Measurements from ENCODE around the gene ONECUT3.
"Not testable (repeated sequence)": the region's sequence is repeated elsewhere in the genome, so short reads cannot be mapped to it uniquely, and the experiment has no call there.

ONECUT3 gene

DNA sequence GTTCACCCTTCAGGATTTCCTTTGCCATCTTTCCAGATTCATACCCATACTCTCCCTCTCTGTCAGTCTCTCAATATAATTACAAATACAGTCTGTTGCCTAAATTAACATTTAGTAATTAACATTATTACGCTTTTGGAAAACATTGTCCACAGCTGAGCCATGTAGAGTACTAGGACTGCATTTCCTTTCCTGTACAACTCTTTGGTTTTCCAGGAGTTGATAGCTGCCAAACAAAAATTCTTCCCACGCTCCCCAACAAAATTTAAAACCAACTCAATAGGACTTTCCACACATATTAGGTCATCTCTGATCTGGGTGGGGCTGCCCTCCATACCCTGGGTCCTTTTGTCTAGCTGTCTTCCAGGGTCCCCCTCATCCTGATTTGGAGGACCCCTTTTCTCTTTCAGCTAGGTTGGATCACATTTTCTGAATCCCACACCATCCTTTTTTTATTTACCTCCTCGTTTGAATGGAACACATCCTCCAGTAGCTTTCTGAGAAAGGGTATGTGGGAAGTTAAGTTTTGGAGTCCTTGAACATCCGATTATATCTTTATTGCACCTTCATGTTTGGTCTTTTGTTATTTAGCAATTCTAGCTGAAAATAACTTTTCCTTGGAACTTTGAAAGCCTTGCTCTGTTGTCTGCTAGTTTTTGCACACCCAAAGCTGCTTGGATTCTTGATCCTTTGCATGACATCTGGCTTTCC lies 17.7 kb downstream of the ONECUT3 start:
- no peak for DNase-seq

DNA sequence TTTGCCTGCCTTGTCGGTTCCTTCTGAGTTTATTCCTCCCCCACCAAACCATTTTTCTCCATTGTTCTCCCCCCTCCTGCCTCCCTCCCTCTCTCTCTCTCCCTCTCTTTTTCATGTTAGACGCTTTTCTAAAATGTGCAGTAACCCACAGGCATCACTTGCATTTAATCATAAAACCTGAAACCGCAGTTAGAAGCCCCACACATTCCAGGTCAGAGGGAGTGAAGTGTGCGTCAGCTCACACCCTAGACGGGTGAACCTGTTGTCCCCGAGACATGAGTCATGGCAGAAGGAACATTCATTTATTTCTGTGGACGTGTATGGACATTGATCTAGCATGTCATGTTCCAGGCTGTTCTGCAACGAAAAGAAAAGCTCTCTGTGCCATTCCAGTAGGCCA lies 19.9 kb downstream of the ONECUT3 start:
- no peak for DNase-seq

DNA sequence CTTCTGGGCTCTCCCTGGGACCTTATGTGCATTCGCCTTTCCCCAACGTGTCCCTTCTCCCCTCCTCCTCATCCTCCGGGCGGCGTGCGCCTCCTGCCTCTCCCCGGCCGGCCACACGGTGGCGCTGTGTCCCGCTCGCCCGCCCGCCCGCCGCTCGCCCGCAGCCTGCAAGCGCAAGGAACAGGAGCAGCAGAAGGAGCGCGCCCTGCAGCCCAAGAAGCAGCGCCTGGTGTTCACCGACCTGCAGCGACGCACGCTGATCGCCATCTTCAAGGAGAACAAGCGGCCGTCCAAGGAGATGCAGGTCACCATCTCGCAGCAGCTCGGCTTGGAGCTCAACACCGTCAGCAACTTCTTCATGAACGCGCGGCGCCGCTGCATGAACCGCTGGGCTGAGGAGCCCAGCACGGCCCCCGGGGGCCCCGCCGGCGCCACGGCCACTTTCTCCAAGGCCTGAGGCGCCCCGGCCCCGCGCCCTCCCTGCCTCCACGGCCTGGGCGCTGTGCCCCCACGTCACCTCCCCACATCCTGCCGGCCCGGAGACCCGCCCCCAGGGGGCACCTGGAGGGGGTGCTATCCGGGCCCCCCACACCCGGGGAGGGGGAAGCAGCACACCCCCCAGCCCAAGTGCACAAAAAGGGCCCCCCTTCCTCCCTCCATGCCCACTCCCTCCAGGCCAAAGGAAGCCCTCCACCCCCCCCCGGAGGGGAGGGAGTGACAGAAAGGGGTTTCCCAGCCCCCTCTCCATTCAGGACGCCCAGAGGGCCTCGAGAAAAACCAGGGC lies 21.9 kb downstream of the ONECUT3 start:
- no peak for DNase-seq

DNA sequence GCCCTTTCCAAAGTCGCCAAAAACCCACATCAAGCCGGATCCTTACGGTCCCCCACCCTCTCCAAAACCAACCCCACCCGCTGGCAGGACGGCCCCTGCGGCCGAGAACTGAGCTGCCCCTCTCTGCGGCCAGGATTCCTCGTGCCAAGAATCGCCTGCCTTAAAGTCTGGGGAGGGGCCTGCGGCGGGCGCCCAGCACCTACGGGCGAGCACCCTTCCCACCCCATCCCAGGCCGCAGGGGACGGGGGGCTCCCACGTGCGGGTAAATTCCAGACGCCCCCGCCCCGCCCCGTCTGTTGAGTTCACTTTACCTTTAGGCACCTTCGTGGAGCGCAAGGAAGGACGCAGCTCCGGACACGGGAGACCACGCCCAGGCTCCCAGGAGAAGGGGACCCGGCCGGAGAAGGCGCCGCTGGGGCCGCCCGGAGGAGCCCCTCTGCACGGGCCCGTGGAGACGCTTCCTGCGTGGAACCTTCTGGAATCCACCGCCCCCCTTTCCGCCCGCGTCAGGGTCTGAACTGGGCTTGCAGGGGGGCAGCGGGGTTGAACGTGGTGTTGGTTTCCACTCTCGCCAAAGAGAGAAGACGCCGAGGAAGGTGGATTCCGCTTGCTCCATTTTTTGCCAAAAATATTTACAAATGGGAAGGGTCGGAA lies 22.8 kb downstream of the ONECUT3 start:
- DNase-seq = no peak

DNA sequence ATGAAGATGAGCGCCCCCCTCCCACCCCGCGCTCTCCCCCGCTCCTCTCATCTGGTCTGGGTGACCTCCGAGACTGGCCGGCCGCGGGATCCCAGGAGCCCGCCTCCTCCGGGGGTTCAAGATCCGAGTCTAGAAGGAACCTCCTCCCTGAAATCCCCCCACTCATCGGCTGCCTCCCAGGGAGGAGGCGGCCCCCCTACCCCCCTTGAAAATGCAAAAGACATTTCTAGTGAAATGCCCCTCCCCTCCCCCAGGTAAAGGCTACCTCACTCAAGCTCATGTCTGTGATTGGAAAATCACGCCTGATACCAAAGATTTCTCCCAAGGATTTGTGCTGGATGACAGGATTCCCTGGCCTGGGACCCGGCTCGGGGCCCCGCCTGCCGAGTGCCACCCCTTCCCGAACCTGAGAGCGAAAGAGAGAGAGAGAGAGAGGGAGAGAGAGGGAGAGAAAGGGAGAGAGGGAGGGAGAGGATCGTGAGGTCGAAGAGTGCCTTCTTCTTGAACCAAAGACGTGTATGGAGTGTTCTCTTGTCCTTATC lies 23.4 kb downstream of the ONECUT3 start:
- no peak for DNase-seq

DNA sequence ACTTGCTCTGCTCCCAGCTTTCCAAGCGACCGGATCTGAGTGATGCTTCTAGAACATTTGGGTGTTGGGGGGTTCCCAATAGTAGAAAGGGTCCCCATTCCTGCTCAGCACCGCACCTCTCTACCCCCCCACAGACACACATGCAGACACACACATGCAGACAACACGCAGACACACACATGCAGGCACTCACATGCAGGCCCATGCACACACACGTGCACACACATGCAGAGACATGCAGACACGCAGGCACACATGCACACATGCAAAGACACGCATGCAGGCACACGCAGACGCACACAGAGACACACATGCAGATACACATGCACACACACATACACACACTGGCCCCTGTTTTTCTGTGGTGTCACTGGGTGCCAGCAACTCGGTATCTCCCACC lies 23.8 kb downstream of the ONECUT3 start:
- DNase-seq = no peak

DNA sequence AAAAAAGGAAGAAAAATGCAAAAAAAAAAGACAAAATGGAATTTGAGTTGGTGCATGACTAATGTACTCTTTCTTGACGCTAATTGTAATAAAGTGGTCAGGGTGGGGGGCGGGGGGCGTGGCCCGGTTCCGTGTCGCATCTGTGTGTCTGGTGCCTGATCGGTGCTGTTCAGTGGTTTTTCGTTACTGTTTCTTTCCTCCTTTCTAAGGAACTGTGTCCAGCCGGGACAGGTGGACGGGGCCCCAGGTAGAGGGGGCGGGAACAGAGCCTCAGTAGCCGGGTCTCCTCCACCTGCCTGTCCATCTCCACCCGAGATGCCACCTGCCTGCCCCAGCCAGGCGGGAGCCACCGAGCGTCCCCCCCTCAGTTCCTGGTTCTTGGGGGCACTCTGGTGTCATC lies 26.3 kb downstream of the ONECUT3 start:
- no peak for DNase-seq

DNA sequence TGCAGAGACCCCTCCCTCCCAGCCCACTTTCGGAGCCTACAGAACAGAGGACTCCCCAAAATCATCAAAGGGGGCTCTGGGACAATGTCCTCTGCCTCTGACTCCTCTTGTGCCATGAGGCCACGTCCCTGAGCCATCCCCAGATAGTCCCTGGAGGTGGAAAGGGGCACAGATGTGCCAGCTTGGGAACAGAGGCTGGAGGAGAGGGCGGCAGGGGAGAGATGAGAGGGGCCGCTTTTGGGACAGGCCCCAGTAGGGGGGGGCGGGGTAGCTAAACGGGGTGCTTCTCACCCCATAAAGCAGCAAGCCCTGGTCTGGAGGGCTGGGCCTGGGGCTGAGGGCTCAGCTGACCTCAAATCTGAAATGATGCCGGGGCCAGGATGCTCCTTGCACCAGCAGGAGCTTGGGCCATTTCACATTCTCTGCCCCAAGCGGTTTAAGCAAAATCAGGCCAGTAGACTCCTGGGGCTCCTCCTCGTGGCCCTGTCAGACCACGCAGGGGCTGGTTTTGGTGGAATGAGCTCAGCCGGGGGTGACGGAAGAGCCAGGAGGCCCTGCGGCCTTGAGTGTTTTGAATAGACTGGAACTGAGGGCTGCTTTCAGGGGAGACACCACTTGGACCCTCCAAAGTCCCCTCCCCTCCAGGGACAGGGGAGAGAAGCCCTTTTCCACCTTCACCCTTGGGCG lies 27.1 kb downstream of the ONECUT3 start:
- DNase-seq = no peak

DNA sequence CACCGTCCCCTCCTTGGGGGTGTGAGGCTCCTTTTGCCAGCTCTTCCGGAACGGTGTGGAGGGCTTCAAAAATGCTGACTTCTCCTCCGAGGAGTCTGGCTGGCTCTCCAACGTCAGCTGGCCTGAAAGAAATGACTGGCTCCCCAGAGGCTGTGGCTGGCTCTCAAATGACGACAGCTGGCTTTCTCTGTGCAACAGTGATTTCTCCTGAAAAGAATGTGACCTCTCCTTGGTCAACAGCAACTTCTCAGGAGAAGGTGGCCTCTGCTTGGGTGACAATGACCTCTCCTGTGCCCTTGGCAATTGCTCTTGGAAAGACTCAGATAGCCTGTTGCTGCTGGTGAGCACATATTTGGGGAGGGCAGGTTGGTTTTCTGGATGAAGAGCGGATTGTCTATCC lies 29.2 kb downstream of the ONECUT3 start:
- DNase-seq = no peak

DNA sequence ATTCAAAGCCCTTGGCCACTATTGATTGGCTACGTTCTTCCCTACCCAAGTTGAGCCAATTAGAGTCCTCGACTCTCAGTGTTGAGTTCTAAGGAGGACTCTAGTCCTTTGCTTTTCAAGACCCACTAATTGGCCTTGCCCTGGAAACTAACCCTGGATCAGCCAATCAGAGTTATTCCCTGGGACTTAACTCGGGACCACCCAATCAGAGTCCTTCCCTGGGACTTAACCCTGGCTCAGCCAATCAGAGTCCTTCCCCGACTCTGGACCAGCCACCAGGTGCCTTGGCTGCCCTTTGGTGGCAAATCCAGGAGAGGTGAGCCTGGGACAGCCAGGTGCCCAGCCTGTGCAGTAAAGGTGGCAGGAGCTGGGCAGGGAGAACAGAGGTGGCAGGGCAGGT lies 30.0 kb downstream of the ONECUT3 start:
- no peak for DNase-seq

DNA sequence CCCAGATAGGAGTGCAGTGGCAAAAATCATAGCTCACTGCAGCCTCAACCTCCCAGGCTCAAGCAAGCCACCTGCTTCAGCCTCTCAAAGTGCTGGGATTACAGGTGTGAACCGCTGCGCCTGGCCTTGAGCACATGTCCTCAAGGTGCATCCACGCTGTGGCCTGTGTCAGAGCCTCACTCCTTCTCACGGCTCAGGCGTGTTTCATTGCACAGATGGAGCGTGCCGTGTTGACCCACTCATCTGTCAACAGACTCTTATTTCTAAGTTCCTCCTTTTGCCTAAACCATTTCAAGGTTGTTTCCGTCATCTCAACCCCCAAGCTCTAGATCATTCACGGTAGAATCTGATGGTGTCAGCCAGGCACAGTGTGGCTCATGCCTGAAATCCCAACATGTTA lies 30.6 kb downstream of the ONECUT3 start:
- no peak for DNase-seq

DNA sequence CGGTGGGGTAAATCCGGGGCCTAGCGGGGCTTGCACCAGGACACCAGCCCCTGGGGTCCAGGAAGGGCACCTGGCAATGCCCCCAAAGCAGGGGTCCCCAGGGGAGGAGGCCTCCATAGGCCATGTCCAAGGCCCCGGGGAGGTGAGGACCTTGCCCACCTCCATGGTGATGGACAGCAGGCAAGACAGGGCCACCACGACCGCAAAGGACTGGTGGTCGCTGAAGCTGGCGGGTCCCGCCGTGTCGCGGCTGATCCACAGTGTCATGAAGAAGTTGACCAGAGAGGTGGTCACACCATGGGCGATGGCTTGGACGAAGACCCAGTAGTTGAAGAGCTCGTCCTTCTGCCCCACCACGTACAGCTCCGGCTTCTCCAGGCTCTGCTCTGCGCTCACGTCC lies 32.0 kb downstream of the ONECUT3 start:
- no peak for DNase-seq

DNA sequence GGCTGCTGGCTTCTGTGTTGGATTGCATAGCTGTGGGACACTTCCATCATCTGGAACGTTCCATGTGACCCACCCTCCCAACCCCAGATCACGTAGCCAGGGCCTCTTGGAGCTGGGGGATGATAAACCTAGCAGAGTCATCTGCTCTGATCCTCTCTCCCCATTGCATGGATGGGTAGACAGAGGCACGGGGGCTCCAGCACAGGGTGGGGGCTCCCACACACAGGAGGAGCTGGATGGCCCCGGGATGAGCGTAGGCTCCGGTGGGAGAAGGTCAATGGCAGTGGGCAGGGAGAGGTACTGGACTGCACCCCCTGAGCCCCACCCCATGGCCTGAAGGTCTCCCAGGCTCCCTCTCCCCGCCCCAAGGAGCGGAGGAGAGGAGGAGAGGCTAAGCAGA lies 33.4 kb downstream of the ONECUT3 start:
- no peak for DNase-seq

DNA sequence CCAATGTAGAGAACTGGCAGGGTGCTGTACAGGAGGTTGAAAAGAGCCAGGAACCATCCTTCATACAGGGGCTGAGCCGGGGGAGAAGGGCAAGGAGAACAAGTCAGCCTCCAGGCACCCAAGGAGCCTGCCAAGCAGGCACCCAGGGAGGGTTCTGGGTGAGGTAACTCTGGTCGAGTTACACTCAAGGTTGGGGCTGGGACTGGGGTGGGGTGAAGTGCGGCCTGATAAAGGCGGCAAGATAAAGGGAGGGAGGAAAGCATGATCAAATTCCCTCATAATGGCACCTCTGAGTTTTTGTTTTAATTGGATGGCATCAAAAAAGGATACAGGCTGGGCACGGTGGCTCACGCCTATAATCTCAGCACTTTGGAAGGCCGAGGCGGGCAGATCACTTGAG lies 33.8 kb downstream of the ONECUT3 start:
- DNase-seq = no peak

DNA sequence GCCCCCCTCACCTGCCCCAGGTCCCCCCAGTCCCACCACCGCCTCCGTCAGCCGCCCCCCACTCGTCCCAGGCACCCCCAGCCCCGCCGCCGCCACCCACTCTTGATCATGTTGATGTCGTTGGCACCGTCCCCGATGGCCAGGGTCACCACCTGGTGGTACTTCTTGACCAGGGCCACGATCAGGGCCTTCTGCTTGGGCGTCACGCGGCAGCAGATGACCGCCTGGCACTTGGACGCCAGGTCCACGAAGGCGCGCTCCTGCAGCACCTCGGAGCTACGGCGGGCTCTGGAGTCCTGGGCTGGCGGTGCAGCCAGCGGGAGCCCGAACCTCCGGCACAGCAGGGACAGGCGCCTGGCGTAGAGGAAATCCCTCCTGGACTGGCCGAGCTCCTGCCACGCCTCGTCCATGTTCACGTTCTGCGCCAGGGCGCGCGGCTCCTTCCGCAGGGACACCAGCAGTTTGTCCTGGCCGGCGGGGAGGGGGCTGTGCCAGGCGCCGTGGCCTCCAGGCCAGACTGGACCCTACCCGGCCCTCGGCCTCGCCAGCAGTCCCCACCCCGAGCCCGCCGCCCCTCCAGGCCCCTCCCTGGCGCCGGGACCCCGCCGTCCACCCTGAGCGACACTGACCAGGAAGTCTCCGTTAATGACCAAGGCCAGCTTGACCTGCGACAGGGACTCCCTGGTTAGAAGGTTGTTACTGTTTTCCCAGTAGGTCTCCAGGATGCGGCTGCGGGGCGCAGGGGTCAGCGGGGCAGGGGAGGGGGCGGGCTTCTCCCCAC lies 36.1 kb downstream of the ONECUT3 start:
- DNase-seq = no peak

DNA sequence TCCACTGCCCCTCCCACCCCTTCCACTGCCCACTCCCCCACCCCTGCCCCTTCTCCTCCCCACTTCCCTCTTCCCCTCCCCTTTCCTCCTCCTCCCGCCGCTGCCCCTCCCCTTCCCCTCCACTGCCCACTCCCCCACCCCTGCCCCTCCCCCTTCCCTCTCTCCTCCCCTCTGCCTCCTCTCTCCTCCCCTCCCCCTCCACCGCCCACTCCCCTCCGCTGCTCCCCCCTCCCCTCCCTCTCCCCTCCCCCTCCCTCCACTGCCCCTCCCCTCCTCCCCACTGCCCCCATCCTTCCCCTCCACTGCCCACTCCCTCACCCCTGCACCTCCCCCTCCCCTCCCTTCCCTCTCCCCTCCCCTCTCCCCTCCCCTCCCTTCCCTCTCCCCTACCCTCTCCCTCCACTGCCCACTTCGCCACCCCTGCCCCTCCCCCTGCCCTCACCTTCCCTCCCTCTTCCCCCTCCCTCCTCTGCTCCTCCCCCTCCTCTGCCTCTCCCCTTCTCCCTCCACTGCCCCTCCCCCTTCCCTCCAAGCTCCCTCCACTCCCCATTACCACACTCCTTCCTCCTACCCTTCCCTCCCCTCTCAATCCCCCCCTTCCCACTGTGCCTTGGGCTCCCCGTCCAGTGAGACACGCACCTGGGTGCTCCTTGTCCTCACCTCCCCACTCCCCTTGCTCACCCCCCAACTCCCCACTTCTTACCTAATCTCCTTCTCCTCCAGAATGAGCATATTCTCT lies 36.9 kb downstream of the ONECUT3 start:
- DNase-seq = no peak

DNA sequence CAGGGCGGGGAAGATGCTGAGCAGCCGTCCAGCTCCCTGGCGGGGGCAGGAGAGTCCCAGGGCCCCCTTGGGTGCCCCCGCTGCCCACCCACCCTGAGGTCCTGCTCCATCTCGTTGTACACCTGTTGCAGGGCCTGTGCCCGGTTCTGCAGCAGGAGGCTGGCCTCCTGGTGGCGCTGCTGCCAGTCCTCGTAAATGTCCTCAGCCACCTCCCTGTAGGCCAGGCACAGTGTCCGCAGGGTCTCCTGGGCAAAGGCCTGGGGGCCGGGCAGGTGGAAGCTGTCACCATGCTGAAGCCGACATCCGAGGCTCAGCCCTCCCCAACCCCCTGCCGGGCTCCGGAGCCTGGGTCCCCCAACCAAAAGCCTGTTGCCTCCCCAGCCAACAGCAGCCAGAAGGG lies 38.6 kb downstream of the ONECUT3 start:
- no peak for DNase-seq

DNA sequence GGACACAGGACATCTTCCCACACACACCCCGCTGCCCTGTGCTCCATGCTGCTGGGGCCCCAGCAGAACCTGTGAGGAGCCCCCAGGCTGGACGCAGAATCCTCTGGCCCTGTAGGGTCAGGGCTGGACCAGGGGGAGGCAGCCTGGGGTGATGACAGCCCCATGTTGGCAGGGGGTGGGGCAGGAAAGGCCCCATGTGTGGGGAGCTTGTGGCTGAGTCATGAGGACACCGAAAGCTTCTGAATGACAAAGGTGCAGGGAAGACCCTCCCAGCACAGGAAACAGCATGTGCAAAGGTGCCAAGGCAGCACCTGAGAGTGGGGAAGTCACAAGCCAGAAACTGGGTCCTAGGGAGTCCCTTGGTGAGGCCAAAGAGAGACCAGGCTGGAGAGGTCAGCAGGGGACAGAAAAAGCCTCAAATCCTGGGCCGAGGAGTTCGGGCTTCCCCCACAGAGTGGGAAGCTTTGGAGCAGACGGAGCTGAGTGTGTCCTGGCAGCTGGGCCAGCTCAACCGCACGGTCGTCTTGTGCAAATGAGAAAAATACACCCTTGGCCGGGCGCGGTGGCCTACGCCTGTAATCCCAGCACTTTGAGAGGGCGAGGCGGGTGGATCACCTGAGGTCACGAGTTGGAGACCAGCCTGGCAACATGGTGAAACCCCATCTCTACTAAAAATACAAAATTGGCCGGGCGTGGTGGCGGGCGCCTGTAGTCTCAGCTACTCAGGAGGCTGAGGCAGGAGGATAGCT lies 41.3 kb downstream of the ONECUT3 start:
- no peak for DNase-seq

DNA sequence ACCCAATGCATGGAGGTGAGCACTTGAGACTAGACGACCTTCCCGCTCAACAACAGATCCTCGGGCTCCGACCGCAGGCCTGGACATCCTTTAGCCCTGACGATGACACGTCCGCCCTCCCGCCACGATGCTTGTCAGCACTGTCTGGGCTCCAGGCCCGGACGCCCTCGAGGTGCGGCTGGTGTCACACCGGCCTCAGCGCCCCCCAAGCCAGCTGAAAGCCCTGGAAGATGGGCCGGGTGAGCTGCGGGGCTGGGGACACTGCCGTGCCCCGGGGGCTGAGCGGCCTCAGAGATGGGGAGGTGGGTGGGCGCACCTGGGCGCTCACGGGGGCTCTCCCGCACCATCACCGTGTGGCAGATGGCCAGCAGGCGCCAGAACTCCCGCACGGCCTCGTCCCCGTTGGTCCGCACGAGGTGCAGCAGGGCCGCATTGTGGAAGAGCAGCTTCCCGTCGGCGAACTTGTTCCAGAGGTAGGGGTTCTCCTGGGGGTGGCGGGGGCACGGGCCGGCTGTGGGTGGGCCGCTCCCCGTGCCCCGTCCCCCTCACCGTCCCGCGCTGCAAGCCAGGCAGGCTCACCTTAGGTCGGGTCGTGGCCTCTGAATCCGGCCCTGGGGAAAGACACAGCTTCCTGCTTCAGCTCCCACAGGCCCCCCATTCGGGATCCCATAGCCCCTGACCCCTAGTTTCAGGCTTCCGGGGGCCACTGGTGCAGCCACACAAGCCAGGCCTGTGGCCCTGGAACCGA lies 43.3 kb downstream of the ONECUT3 start:
- DNase-seq = no peak

DNA sequence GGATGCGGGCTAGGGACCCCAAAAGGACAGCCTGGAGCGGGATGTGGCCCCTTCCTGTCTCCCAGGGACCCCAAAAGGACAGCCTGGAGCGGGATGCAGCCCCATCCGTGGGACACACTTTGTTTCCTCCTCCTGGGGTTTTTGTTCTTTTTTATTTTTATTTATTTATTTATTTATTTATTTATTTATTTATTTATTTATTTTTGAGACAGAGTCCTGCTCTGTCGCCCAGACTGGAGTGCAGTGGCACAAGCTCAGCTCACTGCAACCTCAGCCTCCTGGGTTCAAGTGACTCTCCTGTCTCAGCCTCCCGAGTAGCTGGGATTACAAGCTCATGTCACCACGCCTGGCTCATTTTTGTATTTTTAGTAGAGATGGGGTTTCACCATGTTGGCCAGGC lies 44.0 kb downstream of the ONECUT3 start:
- DNase-seq = not testable (repeated sequence)
